Heart left ventricle (tissue), 16 donors: ENCODE data around the gene TRIM77. TPM values are rescaled to one million over a fixed set of nuclear protein-coding genes. Genes with fewer than 3 reads are reported as not detected.
"Not testable (repeated sequence)": the region's sequence is repeated elsewhere in the genome, so short reads cannot be mapped to it uniquely, and the experiment has no call there.

Experiments used
- ATAC-seq, 4 donors: fragments of 200-7000 bp; cut with Tn5 transposase; one replicate each; pipeline ENCODE4 v1.9.1; 2020 to 2022; ENCODE audit warnings: moderate library complexity in 4 of 4, mild to moderate bottlenecking in 3 of 4, moderate number of reproducible peaks in 1 of 4
- DNase-seq, 5 donors: peaks; one replicate each; pipeline ENCODE4 v3.0.0-alpha.2; 2020
- H3K27ac ChIP-seq, 12 donors: fragments of 200-600 bp; sonication (generic) in 4 of 12; one replicate each; pipeline versions ENCODE4 v1.5.0 to v1.8.0; 2016 to 2022; ENCODE audit warnings: mild to moderate bottlenecking in 2 of 12
- H3K27me3 ChIP-seq, 9 donors: fragments of 200-600 bp; sonication (generic) in 2 of 9; one replicate each; pipeline versions ENCODE4 v1.5.1 to v1.8.0; 2016 to 2022; ENCODE audit warnings: mild to moderate bottlenecking in 3 of 9
- H3K36me3 ChIP-seq, 9 donors: fragments of 200-600 bp; sonication (generic) in 2 of 9; one replicate each; pipeline versions ENCODE4 v1.5.0 to v1.8.0; 2018 to 2022; ENCODE audit warnings: mild to moderate bottlenecking in 2 of 9
- H3K4me1 ChIP-seq, 12 donors: fragments of 200-600 bp; sonication (generic) in 4 of 12; one replicate each; pipeline versions ENCODE4 v1.5.0 to v1.8.0; 2016 to 2022; ENCODE audit warnings: mild to moderate bottlenecking in 3 of 12
- H3K4me3 ChIP-seq, 12 donors: fragments of 200-600 bp; sonication (generic) in 4 of 12; one replicate each; pipeline versions ENCODE4 v1.5.0 to v1.8.0; 2017 to 2022; ENCODE audit warnings: mild to moderate bottlenecking in 9 of 12, moderate library complexity in 4 of 12
- H3K9me3 ChIP-seq, 12 donors: fragments of 200-600 bp; sonication (generic) in 4 of 12; one replicate each; pipeline versions ENCODE4 v1.5.0 to v1.8.0; 2016 to 2022; ENCODE audit warnings: mild to moderate bottlenecking in 1 of 12
- CTCF ChIP-seq, 12 donors: fragments of 200-600 bp; sonication (generic) in 4 of 12; IDR thresholded peaks; one replicate each; pipeline versions ENCODE4 v1.5.0 to v1.8.0; 2018 to 2022; ENCODE audit warnings: antibody characterized with exemption in 12 of 12, mild to moderate bottlenecking in 5 of 12
- POLR2A ChIP-seq, 2 donors: fragments of 450-650 bp; IDR thresholded peaks; one replicate each; pipeline ENCODE4 v1.6.1; 2017; ENCODE audit warnings: antibody characterized with exemption in 2 of 2, mild to moderate bottlenecking in 2 of 2, moderate library complexity in 2 of 2
- whole genome bisulfite sequencing, 4 donors: extraction: QIAGEN DNeasy Blood & Tissue Kit in 2 of 4; methylation state at CpG; one replicate each; pipeline versions ENCODE4 v1.1.5 to v1.1.7; 2013 to 2018; 5-methylcytosine and 5-hydroxymethylcytosine counted together
- intact Hi-C, 10 donors: fragments of 100-400 bp; cut with DNase I; formaldehyde crosslinking; loops; one replicate each; pipeline versions ENCODE4 v1.11.1 to v1.14.2; 2022
- long read RNA-seq, 3 donors: library from polyadenylated mRNA; unstranded; transcript quantifications; one replicate each; pipeline ENCODE4 v2.0.0, GENCODE V29; 2020 to 2021
- polyA plus RNA-seq, 2 donors: library from polyadenylated mRNA; stranded (reverse); fragments of 200-250 nt; gene quantifications; one replicate each; pipeline ENCODE4 v1.2.3, GENCODE V29; 2013
- total RNA-seq, 9 donors: library from RNA; depleted of rRNA in 2 of 9; stranded (reverse); fragments of >200 nt in 2 of 9; fragmentation: NEBNext Ultra II Directional in 3 of 9; extraction: Animal tissue kit (Norgen Biotek cat#: 25700) in 3 of 9; gene quantifications; one replicate each; pipeline versions ENCODE4 v1.1.0 to v1.2.4, GENCODE V29; 2016 to 2023
- donor health status: ischemic (EF 13 %, LVEDD 7.1; RV severe dilation, severe dysfunction).
- donor health status: healthy with polysubstance abuse.
- donor health status: DM: no; HTN: yes; CAD: no.
- donor health status: DM: no; HTN: no; CAD: no.
- donor health status: ischemic (EF 25% LVEDD 6.9; RV normal size, moderate dysfunction).
- donor health status: ischemic (EF 25% LVEDD 5.7; RV mildly dilated, moderate dysfunction).
- donor health status: healthy.
- donor health status: DM: yes; HTN: yes; CAD: no.
- donor health status: ischemic (EF 35%, LVEDD 5.7; RV mildly dilated, moderate dysfunction).
- donor health status: nonischemic (EF 11% LVEDD 7.7; RV severe dilation, severe dysfunction).
- donor health status: DM: yes; HTN: yes; CAD: no.
- donor health status: PGD.
- donor health status: ischemic (EF 29% LVEDD 5.4; RV normal size, mild dysfunction).
- donor health status: nonischemic (EF 23%, LVEDD 6.1; RV moderate dilation, normal function).

The TRIM77 gene
- total RNA-seq (not detected), polyA plus RNA-seq (not detected)
- long read RNA-seq, donor 1: 0 reads
- long read RNA-seq, donor 2: 0 reads
- long read RNA-seq, donor 3: 0 reads

- WGBS, 4 donors: 72 to 78% (median 75%) methylated on average over 2 of the region's 2 CpGs
- ATAC-seq, H3K4me1 ChIP-seq, H3K27ac ChIP-seq, H3K27me3 ChIP-seq, intact Hi-C loops, H3K9me3 ChIP-seq, H3K36me3 ChIP-seq, H3K4me3 ChIP-seq, DNase-seq: not testable (repeated sequence)
Measured at GRCh38 chr11:89709999-89710398, at the start of gene TRIM77. Gene TRIM77 (plus strand): TSS chr11:89710299. CDS start chr11:89710299, 0 bp downstream.

GRCh38 chr11:89667001-89667400 is 43.1 kb upstream of the TRIM77 start:
- H3K4me1 ChIP-seq: no peaks in the 10 kb centered on the region
- intact Hi-C loops: no loop called here
- 86 to 89% (median 87%) methylated on average over 3 of the region's 3 CpGs for WGBS, 4 donors
- H3K27me3 ChIP-seq: no peaks in the 10 kb centered on the region
- H3K4me3 ChIP-seq: no peak overlapping the region
- ATAC-seq: no peak
- DNase-seq: no peak
- H3K27ac ChIP-seq: no peak overlapping the region
- no peaks in the 10 kb centered on the region for H3K36me3 ChIP-seq
- no peak for TF ChIP-seq CTCF (IDR thresholded peaks at IDR 0.05)
- TF ChIP-seq POLR2A (IDR thresholded peaks at IDR 0.05): no peak
- H3K9me3 ChIP-seq: no peaks in the 10 kb centered on the region

- H3K27me3 ChIP-seq, H3K27ac ChIP-seq, H3K4me3 ChIP-seq, ATAC-seq, DNase-seq, H3K36me3 ChIP-seq, H3K4me1 ChIP-seq, intact Hi-C loops, H3K9me3 ChIP-seq: not testable (repeated sequence)
- WGBS, 4 donors: 80 to 89% (median 83%) methylated on average over 6 of the region's 6 CpGs
Measured at GRCh38 chr11:89668158-89668557, 41.9 kb upstream of the TRIM77 start.

GRCh38 chr11:89669586-89669985 is 40.5 kb upstream of the TRIM77 start:
- DNase-seq, H3K36me3 ChIP-seq, ATAC-seq, H3K4me3 ChIP-seq, H3K4me1 ChIP-seq, intact Hi-C loops, H3K9me3 ChIP-seq, H3K27me3 ChIP-seq, H3K27ac ChIP-seq: not testable (repeated sequence)

GRCh38 chr11:89669993-89670669 is 40.0 kb upstream of the TRIM77 start:
- WGBS, 4 donors: 70 to 77% (median 75%) methylated on average over 4 of the region's 4 CpGs

GRCh38 chr11:89672547-89672946 is 37.6 kb upstream of the TRIM77 start:
- intact Hi-C loops: loop anchor here in 1 of 10 donors (10.0 kb wide), 1 partner anchor 442 kb away; no protein-coding TSS in a partner anchor
- not testable (repeated sequence) for H3K27ac ChIP-seq, H3K27me3 ChIP-seq, H3K36me3 ChIP-seq, ATAC-seq, H3K4me3 ChIP-seq, H3K9me3 ChIP-seq, DNase-seq, H3K4me1 ChIP-seq

More at GRCh38 chr11:89669993-89670669, 40.0 kb upstream of the TRIM77 start:
- not testable (repeated sequence) for ATAC-seq, H3K4me1 ChIP-seq, H3K27ac ChIP-seq, H3K4me3 ChIP-seq, DNase-seq, H3K9me3 ChIP-seq, H3K27me3 ChIP-seq, H3K36me3 ChIP-seq
- intact Hi-C loops: loop anchor here in 1 of 10 donors (10.0 kb wide), 1 partner anchor 445 kb away; no protein-coding TSS in a partner anchor

- not testable (repeated sequence) for H3K27me3 ChIP-seq, H3K9me3 ChIP-seq, H3K4me1 ChIP-seq, H3K4me3 ChIP-seq, H3K36me3 ChIP-seq, DNase-seq, H3K27ac ChIP-seq, ATAC-seq
- WGBS, 4 donors: 44 to 65% (median 53%) methylated on average over 2 of the region's 2 CpGs
- intact Hi-C loops: loop anchor here in 1 of 10 donors (10.0 kb wide), 1 partner anchor 441 kb away; no protein-coding TSS in a partner anchor
Measured at GRCh38 chr11:89673380-89673779, 36.7 kb upstream of the TRIM77 start.
